ENCODE data around the gene HTT. TPM values are rescaled to one million over a fixed set of nuclear protein-coding genes. Genes with fewer than 3 reads are reported as not detected.

HTT gene
- total and polyA plus RNA-seq, 2 of the 13 experiments (the other 11 are each of a cell fraction or from before 2014, with no cell fraction given): 17.5 to 19.5 TPM

DNA sequence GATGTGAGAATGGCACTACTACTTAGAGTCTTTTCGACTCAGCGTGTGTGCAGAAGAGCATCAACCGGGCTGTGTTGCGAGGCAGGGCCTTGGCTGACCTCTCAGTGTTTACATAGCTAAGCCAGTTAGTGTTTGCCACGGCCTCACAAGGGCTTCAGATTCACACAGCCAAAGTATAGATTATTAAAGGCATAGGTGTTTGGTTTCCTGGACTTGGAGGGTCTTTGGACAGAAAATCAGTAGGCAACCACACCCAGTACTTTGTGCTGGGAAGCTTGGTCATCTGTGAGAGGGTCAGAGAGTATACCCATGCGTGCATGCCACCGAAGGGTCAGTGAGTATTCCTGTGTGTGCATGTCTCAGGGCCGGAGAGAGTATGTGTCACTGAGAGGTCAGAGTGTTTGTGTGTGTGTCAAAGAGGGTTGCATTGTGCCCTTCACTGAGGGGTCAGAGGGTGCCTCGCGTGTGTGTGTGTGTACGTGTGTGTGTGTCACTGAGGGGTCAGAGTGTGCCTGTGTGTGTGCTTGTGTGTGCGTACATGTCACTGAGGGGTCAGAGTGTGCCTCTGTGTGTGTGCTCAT lies 104.7 kb downstream of the HTT start (continued):
- TF ChIP-seq, protein P1, sequence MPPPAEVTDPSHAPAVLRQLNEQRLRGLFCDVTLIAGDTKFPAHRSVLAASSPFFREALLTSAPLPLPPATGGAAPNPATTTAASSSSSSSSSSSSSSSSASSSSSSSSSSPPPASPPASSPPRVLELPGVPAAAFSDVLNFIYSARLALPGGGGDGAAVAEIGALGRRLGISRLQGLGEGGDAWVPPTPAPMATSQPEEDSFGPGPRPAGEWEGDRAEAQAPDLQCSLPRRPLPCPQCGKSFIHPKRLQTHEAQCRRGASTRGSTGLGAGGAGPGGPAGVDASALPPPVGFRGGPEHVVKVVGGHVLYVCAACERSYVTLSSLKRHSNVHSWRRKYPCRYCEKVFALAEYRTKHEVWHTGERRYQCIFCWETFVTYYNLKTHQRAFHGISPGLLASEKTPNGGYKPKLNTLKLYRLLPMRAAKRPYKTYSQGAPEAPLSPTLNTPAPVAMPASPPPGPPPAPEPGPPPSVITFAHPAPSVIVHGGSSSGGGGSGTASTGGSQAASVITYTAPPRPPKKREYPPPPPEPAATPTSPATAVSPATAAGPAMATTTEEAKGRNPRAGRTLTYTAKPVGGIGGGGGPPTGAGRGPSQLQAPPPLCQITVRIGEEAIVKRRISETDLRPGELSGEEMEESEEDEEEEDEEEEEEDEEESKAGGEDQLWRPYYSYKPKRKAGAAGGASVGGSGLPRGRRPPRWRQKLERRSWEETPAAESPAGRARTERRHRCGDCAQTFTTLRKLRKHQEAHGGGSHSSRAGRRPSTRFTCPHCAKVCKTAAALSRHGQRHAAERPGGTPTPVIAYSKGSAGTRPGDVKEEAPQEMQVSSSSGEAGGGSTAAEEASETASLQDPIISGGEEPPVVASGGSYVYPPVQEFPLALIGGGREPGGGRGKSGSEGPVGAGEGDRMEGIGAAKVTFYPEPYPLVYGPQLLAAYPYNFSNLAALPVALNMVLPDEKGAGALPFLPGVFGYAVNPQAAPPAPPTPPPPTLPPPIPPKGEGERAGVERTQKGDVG (CRISPR knock-in tag; IDR thresholded peaks at IDR 0.05; ENCODE audit: borderline replicate concordance): peak; percentile 32; the same call in 1 of the 2 replicates
- TF ChIP-seq, protein P2, sequence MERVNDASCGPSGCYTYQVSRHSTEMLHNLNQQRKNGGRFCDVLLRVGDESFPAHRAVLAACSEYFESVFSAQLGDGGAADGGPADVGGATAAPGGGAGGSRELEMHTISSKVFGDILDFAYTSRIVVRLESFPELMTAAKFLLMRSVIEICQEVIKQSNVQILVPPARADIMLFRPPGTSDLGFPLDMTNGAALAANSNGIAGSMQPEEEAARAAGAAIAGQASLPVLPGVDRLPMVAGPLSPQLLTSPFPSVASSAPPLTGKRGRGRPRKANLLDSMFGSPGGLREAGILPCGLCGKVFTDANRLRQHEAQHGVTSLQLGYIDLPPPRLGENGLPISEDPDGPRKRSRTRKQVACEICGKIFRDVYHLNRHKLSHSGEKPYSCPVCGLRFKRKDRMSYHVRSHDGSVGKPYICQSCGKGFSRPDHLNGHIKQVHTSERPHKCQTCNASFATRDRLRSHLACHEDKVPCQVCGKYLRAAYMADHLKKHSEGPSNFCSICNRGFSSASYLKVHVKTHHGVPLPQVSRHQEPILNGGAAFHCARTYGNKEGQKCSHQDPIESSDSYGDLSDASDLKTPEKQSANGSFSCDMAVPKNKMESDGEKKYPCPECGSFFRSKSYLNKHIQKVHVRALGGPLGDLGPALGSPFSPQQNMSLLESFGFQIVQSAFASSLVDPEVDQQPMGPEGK (CRISPR knock-in tag; IDR thresholded peaks at IDR 0.05): no peak
- peak; percentile 48; the same call in 1 of the 2 replicates for TF ChIP-seq ZBTB38 (CRISPR knock-in tag; IDR thresholded peaks at IDR 0.05)
- no peak for TF ChIP-seq ZNF367 (CRISPR knock-in tag; IDR thresholded peaks at IDR 0.05; ENCODE audit: borderline replicate concordance)
- TF ChIP-seq ZNF121 (CRISPR knock-in tag; IDR thresholded peaks at IDR 0.05): no peak
- TF ChIP-seq CREM (IDR thresholded peaks at IDR 0.05): no peak; the same call in 1 of the 2 replicates
- TF ChIP-seq CREM (CRISPR knock-in tag; IDR thresholded peaks at IDR 0.05): no peak
- TF ChIP-seq, protein P3, sequence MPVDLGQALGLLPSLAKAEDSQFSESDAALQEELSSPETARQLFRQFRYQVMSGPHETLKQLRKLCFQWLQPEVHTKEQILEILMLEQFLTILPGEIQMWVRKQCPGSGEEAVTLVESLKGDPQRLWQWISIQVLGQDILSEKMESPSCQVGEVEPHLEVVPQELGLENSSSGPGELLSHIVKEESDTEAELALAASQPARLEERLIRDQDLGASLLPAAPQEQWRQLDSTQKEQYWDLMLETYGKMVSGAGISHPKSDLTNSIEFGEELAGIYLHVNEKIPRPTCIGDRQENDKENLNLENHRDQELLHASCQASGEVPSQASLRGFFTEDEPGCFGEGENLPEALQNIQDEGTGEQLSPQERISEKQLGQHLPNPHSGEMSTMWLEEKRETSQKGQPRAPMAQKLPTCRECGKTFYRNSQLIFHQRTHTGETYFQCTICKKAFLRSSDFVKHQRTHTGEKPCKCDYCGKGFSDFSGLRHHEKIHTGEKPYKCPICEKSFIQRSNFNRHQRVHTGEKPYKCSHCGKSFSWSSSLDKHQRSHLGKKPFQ (CRISPR knock-in tag; IDR thresholded peaks at IDR 0.05; ENCODE audit: insufficient replicate concordance): no peak
- no peak for TF ChIP-seq CEBPG (CRISPR knock-in tag; IDR thresholded peaks at IDR 0.05)
- TF ChIP-seq U2AF1 (optimal IDR thresholded peaks at IDR 0.05; ENCODE audit: low read depth, low read length): no peak
- no peak for TF ChIP-seq RCOR2 (CRISPR knock-in tag; IDR thresholded peaks at IDR 0.05)
- TF ChIP-seq CREB1 (IDR thresholded peaks at IDR 0.05): no peak; the same call in 1 of the 2 replicates
- TF ChIP-seq CREB1 (CRISPR knock-in tag; IDR thresholded peaks at IDR 0.05): no peak
- no peak for TF ChIP-seq ZNF572 (CRISPR knock-in tag; IDR thresholded peaks at IDR 0.05)
- 0 out of 2 replicates have a peak, but pooled peaks have one; percentile 32 for TF ChIP-seq ZFYVE20 (CRISPR knock-in tag; IDR thresholded peaks at IDR 0.05; ENCODE audit: borderline replicate concordance, low read depth)
- TF ChIP-seq ZNF3 (CRISPR knock-in tag; IDR thresholded peaks at IDR 0.05): no peak
- no peak for TF ChIP-seq ZNF335 (CRISPR knock-in tag; IDR thresholded peaks at IDR 0.05)
- TF ChIP-seq, protein P4, sequence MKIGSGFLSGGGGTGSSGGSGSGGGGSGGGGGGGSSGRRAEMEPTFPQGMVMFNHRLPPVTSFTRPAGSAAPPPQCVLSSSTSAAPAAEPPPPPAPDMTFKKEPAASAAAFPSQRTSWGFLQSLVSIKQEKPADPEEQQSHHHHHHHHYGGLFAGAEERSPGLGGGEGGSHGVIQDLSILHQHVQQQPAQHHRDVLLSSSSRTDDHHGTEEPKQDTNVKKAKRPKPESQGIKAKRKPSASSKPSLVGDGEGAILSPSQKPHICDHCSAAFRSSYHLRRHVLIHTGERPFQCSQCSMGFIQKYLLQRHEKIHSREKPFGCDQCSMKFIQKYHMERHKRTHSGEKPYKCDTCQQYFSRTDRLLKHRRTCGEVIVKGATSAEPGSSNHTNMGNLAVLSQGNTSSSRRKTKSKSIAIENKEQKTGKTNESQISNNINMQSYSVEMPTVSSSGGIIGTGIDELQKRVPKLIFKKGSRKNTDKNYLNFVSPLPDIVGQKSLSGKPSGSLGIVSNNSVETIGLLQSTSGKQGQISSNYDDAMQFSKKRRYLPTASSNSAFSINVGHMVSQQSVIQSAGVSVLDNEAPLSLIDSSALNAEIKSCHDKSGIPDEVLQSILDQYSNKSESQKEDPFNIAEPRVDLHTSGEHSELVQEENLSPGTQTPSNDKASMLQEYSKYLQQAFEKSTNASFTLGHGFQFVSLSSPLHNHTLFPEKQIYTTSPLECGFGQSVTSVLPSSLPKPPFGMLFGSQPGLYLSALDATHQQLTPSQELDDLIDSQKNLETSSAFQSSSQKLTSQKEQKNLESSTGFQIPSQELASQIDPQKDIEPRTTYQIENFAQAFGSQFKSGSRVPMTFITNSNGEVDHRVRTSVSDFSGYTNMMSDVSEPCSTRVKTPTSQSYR (CRISPR knock-in tag; IDR thresholded peaks at IDR 0.05; ENCODE audit: borderline replicate concordance): no peak
- TF ChIP-seq SP4 (CRISPR knock-in tag; IDR thresholded peaks at IDR 0.05): no peak
- no peak for TF ChIP-seq ZNF550 (CRISPR knock-in tag; IDR thresholded peaks at IDR 0.05; ENCODE audit: borderline replicate concordance)
- TF ChIP-seq ZNF724P (CRISPR knock-in tag; IDR thresholded peaks at IDR 0.05; ENCODE audit: borderline replicate concordance): 0 out of 2 replicates have a peak, but pooled peaks have one; percentile 52
- no peak for TF ChIP-seq POLR2A (IDR thresholded peaks at IDR 0.05; ENCODE audit: insufficient read depth in 1 of 2, low read depth in 2 of 2, low read length in 2 of 2)

Data from HepG2 (cell line).